Right renal pelvis (tissue), 4 donors: ENCODE results near the gene TRMU. TPM values are rescaled to one million over a fixed set of nuclear protein-coding genes. Genes with fewer than 3 reads are reported as not detected.
"Not testable (repeated sequence)": the region's sequence is repeated elsewhere in the genome, so short reads cannot be mapped to it uniquely, and the experiment has no call there.

Experiments
- DNase-seq, 4 donors: peaks; one replicate each; pipeline ENCODE4 v3.0.0-alpha.2; 2013; ENCODE audit warnings: low read depth in 4 of 4, low spot score in 3 of 4, missing footprints in 1 of 4
- polyA plus RNA-seq, 4 donors: library from polyadenylated mRNA; unstranded; fragments of 120-200 nt; gene quantifications; one replicate each; pipeline ENCODE4 v1.2.1, GENCODE V29; 2013; ENCODE audit not compliant: insufficient read length in 4 of 4

Gene TRMU
- polyA plus RNA-seq, 4 donors: 44.0 to 54.8 (median 49.9) TPM

DNA sequence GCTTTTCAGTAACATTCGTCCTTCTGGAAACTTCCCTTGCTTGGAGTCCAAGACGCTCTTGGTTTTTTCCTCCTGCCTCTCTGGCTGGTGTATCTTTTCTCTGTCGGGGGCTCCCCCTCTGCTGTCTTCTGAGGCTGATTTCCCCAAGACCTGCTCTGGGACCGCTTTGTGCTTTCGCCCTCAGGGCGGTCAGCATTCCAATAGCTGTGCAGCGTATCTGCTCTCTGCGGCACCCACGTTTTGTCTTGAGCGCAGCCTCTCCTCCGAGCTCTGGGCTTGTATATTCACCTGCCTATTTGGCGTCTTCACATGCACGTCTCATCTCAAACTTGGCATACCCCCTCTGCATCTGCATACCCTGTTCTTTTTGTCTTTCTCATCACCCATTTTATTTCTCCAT lies 36.4 kb upstream of the TRMU start:
- no peak for DNase-seq

- DNase-seq: no peak
These were observed 35.0 kb upstream of the TRMU start for GRCh38 chr22:46300491-46300890.

DNA sequence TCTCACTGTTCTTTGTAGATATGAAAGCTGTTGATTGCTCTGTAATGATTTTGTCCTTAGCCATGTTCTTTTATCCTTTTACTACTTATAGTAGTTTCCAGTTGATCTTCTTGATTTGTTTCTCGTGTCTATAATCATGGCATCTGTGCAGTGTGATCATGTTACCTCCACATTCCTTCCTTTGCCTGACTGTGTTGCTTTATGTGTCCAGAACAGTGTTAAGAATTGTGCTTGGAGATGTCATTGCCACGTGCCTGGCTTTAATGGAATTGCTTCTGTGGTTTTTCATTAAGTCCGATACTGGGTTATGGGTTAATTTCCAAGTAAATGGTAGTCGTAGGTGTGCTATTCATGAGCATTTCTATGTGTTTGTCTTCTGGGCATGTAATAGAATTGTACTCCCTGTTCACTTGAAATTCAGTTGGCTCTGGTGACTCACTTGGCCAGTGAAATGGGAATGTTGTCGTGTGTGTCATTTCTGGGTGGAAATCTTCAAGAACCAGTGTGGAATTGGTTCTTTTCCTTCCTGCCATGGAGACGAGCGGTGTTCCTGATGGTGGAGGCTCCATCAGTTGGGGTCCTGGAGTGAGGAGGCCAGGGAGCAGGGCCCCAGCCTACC lies 32.1 kb upstream of the TRMU start:
- DNase-seq: no peak

- no peak for DNase-seq
These were observed 27.1 kb upstream of the TRMU start for GRCh38 chr22:46308283-46308988.

- no peak for DNase-seq
These were observed 25.9 kb upstream of the TRMU start for GRCh38 chr22:46309526-46310085.

- no peak for DNase-seq
These were observed 23.5 kb upstream of the TRMU start for GRCh38 chr22:46312056-46312455.

- not testable (repeated sequence) for DNase-seq
These were observed 22.7 kb upstream of the TRMU start for GRCh38 chr22:46312848-46313247.

- no peak for DNase-seq
These were observed 19.5 kb upstream of the TRMU start for GRCh38 chr22:46315976-46316375.

GRCh38 chr22:46317646-46318045 lies 17.9 kb upstream of the TRMU start:
- DNase-seq: no peak

DNA sequence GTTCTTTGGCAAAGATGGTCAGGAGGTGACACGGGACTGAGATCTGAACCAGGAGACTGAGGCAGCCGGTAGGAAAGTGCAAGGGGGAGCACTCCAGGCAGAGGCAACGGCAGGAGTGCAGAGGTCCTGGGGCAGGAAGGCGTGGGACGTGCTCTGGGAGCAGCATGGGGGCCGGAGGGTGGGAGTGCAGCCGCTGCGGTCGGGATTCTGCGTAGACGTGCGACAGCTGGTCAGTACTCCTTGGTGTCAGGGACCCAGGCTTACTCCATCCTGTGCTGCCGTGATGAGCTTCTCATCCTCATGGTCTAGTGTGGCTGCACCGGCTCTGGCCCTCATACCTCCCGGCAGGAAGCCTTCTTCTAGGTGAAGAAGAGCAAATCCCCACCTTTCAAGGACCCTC lies 16.9 kb upstream of the TRMU start:
- no peak for DNase-seq

DNA sequence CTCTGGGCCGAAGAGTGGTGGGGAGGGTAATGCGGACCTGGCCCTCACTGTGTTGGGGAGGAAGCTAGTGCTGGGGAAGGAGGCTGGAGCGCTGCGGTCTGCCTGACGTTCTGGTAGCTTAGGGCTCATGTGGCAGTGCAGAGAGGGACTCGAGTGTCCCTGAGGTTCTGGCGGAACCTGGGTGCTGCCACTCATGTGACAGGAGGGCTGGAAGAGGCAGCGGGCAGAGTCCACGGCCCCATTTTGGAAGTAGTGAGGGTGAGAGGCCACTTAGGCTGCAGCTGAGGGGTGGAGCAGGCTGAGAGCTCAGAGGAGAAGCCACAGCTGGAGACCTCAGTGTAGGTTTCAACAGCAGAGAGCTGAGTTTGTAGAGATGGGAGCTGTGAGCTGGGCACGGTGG lies 16.2 kb upstream of the TRMU start:
- no peak for DNase-seq

DNA sequence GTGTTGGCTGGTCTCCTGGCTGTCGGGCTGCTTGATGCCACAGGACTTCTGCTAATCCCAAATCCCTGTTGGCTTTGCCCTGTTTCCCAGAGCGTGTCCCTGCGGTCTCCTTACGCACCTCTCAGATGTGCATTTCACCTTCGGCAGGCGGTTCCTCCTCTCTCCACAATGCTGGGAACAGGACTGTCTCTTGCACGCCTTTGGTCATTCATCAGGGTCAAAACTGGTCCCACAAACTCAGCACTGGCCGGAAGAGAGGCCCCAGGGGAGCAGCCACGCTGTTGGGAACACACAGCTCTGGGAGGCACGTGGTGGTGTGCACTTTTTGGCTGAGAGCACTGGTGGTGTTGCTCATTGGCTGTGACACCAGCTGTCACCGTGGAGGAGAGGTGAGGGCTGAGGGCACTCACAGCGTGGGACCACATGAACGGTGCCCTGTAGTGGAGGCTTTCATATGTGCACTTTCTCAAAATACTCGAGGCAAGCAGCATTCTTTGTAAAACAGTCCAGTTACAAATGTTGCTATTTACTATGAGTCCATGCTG lies 15.3 kb upstream of the TRMU start:
- DNase-seq: no peak

DNA sequence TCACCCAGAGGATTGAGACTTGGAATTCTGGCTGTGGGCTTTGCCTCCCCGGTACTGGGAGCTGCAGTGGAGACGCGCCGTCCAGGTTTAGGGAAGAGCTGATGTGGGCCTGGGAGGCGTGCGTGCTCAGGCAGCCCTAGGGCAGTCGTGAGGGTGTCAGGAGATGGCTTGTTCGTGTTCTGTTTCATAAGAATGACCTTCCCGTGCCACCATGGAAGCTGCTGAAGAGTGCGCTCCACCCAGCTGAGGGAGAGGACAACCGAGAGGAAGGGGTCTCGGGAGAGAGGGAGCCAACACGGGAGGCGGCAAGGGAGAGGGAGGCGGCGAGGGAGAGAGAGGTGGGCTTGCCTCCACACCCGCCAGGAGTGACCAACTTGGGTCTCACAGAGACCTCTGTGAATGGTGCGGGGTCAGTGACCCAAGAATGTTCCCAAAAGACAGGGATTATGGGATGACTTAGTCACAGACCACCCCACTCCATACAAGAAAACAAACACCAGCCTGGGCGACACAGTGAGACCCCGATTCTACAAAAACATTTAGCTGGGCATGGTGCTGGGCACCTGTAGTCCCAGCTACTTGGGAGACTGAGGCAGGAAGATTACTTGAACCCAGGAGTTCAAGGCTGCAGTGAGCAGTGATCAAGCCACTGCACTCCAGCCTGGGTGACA lies 14.7 kb upstream of the TRMU start:
- DNase-seq: no peak

- no peak for DNase-seq
These were observed 12.8 kb upstream of the TRMU start for GRCh38 chr22:46322711-46323110.

GRCh38 chr22:46323162-46323561 lies 12.4 kb upstream of the TRMU start:
- DNase-seq: no peak

- DNase-seq: no peak
These were observed 9.3 kb upstream of the TRMU start for GRCh38 chr22:46326066-46326680.

- DNase-seq: no peak
These were observed 7.6 kb upstream of the TRMU start for GRCh38 chr22:46327691-46328465.

DNA sequence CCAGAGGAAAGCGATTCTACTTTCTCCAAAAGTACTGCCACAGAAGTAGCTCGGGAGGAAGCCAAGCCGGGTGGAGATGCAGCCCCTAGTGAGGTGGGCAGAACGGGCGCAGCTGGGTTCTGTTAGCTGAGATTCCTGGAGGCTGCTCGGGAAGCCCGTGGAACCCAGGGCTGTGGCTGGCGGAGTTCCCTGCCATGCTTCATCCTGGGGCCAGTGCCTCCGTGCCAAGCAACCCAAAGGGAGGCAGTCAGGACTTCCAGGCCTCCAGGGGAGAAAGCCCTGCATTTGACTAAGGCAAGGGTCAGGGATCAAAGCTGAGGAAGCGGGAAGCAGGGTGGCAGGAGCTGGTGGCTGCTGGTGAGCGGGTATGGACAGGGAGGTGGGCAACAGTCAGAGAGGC lies 6.7 kb upstream of the TRMU start:
- DNase-seq: no peak

DNA sequence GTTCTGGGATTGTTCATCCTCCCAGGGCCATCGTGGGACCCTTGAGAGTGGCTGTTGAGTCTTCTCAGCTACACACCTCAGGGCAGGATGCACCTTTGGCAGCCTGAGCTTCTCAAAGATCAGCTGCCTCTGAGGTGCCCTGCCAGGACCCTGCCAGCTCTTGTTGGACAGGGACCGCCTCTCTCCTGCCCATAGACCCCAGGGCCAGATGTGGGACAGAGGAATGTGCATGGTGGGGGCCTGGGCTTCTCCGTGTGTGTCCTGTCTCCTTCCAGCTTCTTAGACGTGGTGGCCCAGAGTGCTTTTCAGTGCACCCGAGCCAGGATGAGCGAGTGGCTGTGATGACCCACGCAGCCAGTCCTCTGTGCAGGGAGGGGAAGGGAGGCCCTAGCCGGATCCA lies 5.9 kb upstream of the TRMU start:
- DNase-seq: no peak

DNA sequence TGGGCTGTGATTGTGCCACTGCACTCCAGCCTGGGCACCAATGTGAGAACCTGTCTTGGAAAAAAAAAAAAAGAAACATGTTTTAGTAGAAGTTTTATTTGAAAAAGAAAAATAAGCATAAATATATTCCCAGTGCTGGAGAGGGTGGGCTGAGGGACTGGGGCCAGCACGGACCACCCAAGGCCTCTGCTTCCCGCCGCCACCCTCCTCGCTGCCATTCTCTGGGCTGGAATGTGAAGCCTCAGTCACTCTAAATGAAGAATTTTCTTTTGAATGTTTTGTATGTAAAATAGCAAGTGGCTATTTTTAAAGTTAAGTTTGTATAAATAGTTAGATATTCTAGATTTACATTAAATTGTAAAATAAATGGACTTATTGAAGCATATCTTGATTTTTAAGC lies 5.1 kb upstream of the TRMU start:
- no peak for DNase-seq
